ENCODE data around the gene AMOTL2.

Gene AMOTL2

DNA sequence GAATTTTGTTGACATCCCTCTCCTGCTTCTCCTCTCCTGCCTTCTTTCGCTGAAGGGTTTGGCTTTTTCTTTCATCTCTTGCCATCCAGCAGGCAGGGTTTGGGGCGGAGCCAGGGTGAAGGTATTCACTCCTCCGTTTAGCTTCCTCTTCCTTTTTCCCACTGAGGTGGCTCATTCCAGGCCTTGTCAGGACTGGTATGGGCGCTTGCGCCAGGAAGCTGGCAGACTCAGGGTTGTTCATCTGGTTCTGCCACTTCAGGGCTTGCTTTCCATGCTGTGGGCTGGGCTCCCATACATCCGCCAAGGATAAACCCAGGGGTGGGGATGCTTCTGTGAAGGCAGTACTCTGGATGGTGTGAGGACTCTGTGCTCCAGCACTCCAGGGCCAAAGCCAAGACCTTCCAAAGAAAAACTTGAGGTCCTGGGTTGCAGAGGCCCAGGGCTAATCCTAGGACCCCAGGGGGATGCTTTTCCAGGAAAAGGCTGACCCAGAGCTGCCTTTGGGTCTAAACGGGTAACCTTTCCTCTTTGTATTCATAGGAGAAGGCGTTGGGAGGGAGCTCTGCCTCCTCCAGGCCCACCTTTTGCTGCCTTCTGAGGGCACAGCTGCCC lies 7.7 kb upstream of the AMOTL2 start:
- no peak overlapping the region for H3K4me3 ChIP-seq (ENCODE audit: low read depth in 1 of 2, low read length in 2 of 2)
- H3K79me2 ChIP-seq (ENCODE audit: insufficient read depth, low read length), result no peaks in the 10 kb centered on the region
- H3K36me3 ChIP-seq (ENCODE audit: insufficient read depth, low read length), result no peaks in the 10 kb centered on the region
- H3K9me3 ChIP-seq (ENCODE audit: insufficient read depth, low read length, severe bottlenecking), result no peaks in the 10 kb centered on the region
- no peak overlapping the region for H2AFZ ChIP-seq (ENCODE audit: low read depth, low read length)
- TF ChIP-seq EZH2 (IDR thresholded peaks at IDR 0.05; ENCODE audit: borderline replicate concordance, low read depth, low read length, severe bottlenecking), result no peak
- TF ChIP-seq, protein P1, sequence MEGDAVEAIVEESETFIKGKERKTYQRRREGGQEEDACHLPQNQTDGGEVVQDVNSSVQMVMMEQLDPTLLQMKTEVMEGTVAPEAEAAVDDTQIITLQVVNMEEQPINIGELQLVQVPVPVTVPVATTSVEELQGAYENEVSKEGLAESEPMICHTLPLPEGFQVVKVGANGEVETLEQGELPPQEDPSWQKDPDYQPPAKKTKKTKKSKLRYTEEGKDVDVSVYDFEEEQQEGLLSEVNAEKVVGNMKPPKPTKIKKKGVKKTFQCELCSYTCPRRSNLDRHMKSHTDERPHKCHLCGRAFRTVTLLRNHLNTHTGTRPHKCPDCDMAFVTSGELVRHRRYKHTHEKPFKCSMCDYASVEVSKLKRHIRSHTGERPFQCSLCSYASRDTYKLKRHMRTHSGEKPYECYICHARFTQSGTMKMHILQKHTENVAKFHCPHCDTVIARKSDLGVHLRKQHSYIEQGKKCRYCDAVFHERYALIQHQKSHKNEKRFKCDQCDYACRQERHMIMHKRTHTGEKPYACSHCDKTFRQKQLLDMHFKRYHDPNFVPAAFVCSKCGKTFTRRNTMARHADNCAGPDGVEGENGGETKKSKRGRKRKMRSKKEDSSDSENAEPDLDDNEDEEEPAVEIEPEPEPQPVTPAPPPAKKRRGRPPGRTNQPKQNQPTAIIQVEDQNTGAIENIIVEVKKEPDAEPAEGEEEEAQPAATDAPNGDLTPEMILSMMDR (IDR thresholded peaks at IDR 0.05; ENCODE audit: borderline replicate concordance, extremely low read depth, low read length, poor library complexity, severe bottlenecking), result no peak
- no peak overlapping the region for H3K4me2 ChIP-seq (ENCODE audit: insufficient read depth, low read length)
- no peaks in the 10 kb centered on the region for H4K20me1 ChIP-seq (ENCODE audit: insufficient read depth, low read length)
- DNase-seq (no peak), ATAC-seq (ENCODE audit: insufficient read depth, low read depth) (no peak)
- no peaks in the 10 kb centered on the region for H3K4me1 ChIP-seq (ENCODE audit: insufficient read depth, low read length)
- no peak overlapping the region for H3K27ac ChIP-seq (ENCODE audit: low read length)
- H3K9ac ChIP-seq (ENCODE audit: low read depth, low read length), result no peak overlapping the region
- H3K27me3 ChIP-seq (ENCODE audit: insufficient read depth, low read length, poor library complexity), result peaks cover 7% of the 10 kb centered on the region

DNA sequence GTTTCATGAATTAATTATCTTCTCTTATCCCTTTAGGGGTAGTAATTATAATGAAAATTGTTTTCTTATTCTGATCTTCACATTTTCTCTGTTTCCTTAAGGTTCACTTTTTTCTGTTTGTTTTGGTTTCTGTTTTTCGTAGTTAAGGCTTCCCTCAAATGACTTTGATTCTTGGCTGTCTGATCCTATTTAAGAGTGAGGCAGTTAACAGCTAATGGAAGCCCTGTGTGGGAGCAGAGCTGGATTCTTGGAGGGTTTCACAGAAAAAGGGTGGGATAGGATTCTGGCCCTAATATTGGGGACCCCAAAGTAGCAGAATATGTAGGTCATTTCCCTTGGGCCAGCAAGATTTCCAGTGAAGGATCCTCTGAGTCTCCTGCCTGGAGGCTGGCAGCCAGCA lies 6.8 kb upstream of the AMOTL2 start:
- Histone ChIP-seq H3K79me2 (ENCODE audit: insufficient read depth, low read length) (no peaks in the 10 kb centered on the region), H3K9me3 (ENCODE audit: insufficient read depth, low read length, severe bottlenecking) (no peaks in the 10 kb centered on the region), H2AFZ (ENCODE audit: low read depth, low read length) (no peak overlapping the region), H3K9ac (ENCODE audit: low read depth, low read length) (no peak overlapping the region), H3K4me3 (ENCODE audit: low read depth in 1 of 2, low read length in 2 of 2) (no peak overlapping the region), H3K4me1 (ENCODE audit: insufficient read depth, low read length) (no peaks in the 10 kb centered on the region), H4K20me1 (ENCODE audit: insufficient read depth, low read length) (no peaks in the 10 kb centered on the region), H3K27ac (ENCODE audit: low read length) (no peak overlapping the region), H3K36me3 (ENCODE audit: insufficient read depth, low read length) (no peaks in the 10 kb centered on the region), H3K27me3 (ENCODE audit: insufficient read depth, low read length, poor library complexity) (peaks cover 15% of the 10 kb centered on the region), H3K4me2 (ENCODE audit: insufficient read depth, low read length) (no peak overlapping the region)
- ATAC-seq (ENCODE audit: insufficient read depth, low read depth) (no peak), DNase-seq (no peak)
- TF ChIP-seq EZH2 (IDR thresholded peaks at IDR 0.05; ENCODE audit: borderline replicate concordance, low read depth, low read length, severe bottlenecking), result no peak
- TF ChIP-seq, protein P1 (IDR thresholded peaks at IDR 0.05; ENCODE audit: borderline replicate concordance, extremely low read depth, low read length, poor library complexity, severe bottlenecking), result no peak

DNA sequence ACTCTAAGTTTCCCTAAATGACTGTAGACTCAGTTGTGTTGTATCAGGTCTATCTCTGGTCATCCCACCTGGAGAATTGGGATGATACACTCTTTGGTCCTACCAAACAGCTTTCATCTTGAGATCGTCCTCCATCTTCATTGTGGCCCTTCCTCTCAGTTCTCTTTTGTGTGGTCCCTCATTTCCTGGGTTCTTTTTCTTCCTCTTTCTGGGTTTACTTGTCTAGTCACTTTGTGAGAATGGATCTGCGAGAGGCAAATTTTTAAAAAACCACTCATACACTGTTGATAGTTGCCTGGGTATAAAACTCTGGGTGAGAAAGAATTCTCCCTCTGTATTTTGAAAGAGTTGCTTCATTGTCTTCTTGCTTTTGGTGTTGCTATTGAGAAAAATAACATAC lies 6.0 kb upstream of the AMOTL2 start:
- no peak overlapping the region for H2AFZ ChIP-seq (ENCODE audit: low read depth, low read length)
- TF ChIP-seq, protein P1 (IDR thresholded peaks at IDR 0.05; ENCODE audit: borderline replicate concordance, extremely low read depth, low read length, poor library complexity, severe bottlenecking), result no peak
- no peak for TF ChIP-seq EZH2 (IDR thresholded peaks at IDR 0.05; ENCODE audit: borderline replicate concordance, low read depth, low read length, severe bottlenecking)
- H3K27ac ChIP-seq (ENCODE audit: low read length), result no peak overlapping the region
- ATAC-seq (ENCODE audit: insufficient read depth, low read depth), result no peak
- H3K27me3 ChIP-seq (ENCODE audit: insufficient read depth, low read length, poor library complexity), result peaks cover 24% of the 10 kb centered on the region
- H3K36me3 ChIP-seq (ENCODE audit: insufficient read depth, low read length), result no peaks in the 10 kb centered on the region
- no peak overlapping the region for H3K4me3 ChIP-seq (ENCODE audit: low read depth in 1 of 2, low read length in 2 of 2)
- H3K4me1 ChIP-seq (ENCODE audit: insufficient read depth, low read length), result no peaks in the 10 kb centered on the region
- no peak for DNase-seq
- no peaks in the 10 kb centered on the region for H3K79me2 ChIP-seq (ENCODE audit: insufficient read depth, low read length)
- no peaks in the 10 kb centered on the region for H4K20me1 ChIP-seq (ENCODE audit: insufficient read depth, low read length)
- H3K9me3 ChIP-seq (ENCODE audit: insufficient read depth, low read length, severe bottlenecking), result no peaks in the 10 kb centered on the region
- no peak overlapping the region for H3K9ac ChIP-seq (ENCODE audit: low read depth, low read length)
- no peak overlapping the region for H3K4me2 ChIP-seq (ENCODE audit: insufficient read depth, low read length)
